Articular chondrocyte of knee joint (primary cell): Measurements from ENCODE around the gene GTF2F1. TPM values are rescaled to one million over a fixed set of nuclear protein-coding genes. Genes with fewer than 3 reads are reported as not detected.

ENCODE experiments used
- small RNA-seq: library from RNA; depleted of rRNA; stranded (forward); fragments of <200 nt; gene quantifications from one replicate; pipeline ENCODE3, GENCODE V24; 2012
- total RNA-seq: library from RNA; depleted of rRNA; stranded (reverse); fragments of >200 nt; gene quantifications from 2 replicates; pipeline ENCODE4 v1.2.3, GENCODE V29; 2012

GTF2F1 gene, protein sequence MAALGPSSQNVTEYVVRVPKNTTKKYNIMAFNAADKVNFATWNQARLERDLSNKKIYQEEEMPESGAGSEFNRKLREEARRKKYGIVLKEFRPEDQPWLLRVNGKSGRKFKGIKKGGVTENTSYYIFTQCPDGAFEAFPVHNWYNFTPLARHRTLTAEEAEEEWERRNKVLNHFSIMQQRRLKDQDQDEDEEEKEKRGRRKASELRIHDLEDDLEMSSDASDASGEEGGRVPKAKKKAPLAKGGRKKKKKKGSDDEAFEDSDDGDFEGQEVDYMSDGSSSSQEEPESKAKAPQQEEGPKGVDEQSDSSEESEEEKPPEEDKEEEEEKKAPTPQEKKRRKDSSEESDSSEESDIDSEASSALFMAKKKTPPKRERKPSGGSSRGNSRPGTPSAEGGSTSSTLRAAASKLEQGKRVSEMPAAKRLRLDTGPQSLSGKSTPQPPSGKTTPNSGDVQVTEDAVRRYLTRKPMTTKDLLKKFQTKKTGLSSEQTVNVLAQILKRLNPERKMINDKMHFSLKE
- total RNA-seq: 49.9 and 51.7 TPM in 2 replicates

DNA sequence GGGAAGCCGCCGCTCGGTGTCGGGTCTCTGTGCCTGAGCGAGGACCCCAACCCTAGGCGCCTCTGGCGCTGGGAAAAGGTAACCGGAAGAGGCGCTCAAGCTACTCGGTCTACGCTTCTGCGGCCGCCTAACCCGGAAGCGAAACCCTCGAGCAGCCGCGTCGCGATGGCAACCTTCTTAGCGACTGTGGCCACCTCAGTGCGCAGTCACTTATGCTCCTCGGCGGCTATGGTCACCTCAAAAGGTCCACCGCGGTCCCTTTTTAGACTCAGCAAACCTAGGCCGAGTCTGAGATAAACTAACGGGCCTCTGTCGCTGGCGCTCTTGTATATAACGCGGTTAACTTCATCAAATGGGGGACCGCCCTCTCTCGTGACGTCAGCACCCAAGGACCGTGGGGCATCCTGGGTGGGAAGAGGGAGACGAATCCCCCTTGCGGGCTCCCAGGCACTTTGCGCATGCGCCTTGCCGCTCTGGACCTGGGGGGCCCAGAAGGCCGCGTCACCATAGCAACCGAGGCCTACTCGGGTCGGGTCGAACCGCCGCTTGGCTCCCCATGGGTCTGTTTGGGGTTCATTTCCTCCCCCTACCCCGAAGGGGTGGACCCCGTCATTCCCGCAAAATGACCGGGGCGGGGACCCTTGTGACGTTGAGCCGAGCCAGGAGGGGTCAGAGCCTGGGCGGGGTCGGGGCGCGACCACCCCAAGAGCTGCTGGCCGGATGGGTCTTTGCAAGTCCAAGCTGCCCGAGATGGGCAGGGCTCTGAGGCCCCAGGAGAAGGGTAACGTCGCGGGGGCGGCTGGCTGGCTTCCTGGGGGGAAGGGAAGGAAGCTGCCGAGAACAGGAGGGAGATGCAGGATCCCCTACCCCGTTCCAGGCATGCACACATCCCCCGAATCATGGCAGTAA lies at the start of gene GTF2F1:
GTF2F1 (minus strand) TSS at position 91 of the 909 bp plus-strand sequence. CDS start 169 bp downstream, outside the sequence.

DNA sequence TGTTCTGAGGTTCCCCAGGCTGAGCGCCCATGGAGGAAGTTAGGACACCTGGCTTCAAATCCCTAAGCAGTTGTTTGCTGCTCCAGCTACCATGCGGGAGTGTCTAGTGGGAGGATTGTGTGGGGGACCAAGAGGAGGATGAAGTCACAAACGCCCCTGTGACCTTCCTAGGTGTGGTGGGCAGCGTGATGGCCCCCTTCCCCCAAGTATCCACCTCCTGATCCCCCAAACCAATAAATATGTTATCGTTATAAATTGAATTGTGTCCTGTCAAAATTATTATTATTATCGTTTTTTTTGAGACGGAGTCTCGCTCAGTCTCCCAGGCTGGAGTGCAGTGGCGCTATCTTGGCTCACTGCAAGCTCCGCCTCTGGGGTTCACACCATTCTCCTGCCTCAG lies 40.7 kb upstream of the GTF2F1 start, which contains the start of gene SLC25A41:
SLC25A41 (minus strand) TSS at position 101 of the 400 bp plus-strand sequence; CDS start at position 31, 70 bp downstream.

DNA sequence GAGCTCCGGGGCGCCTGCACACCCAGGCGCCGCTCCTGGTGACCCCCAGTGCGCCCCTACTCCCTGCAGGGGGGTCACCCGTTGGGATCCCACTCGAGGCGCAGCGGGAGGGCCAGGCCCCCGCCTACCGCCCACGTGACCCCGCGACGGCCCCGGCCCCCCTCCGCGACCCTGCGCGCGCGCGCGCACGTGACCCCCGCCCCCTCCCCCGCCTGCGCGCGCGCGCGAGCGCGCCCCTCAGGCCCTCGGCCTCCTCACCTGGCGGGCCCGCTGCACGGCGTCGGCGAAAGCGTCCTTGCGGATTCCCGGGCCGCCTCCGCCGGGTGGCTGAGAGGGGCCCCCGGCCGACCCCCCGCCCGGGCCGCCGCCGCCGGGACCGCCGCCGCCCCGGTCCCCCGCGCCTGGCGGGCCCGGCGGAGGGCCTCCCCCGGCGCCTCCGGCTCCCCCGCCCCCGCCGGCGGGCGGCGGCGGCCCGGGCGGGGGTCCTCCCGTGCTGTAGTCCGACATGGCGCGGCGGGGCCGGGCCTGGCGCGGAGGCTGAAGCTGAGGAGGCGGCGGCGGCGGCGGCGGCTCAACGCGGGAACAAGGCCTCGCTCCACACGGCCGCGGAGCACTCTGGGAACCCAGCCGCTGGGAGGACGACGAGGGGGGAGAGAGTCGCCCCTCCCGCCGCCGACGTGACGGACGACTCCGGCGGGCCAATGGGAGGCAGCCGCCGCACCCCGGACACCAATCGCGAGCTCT lies 31.4 kb upstream of the GTF2F1 start, which contains the start of gene KHSRP:
KHSRP (minus strand) TSS at position 617 of the 744 bp plus-strand sequence; CDS start at position 507, 110 bp downstream.

DNA sequence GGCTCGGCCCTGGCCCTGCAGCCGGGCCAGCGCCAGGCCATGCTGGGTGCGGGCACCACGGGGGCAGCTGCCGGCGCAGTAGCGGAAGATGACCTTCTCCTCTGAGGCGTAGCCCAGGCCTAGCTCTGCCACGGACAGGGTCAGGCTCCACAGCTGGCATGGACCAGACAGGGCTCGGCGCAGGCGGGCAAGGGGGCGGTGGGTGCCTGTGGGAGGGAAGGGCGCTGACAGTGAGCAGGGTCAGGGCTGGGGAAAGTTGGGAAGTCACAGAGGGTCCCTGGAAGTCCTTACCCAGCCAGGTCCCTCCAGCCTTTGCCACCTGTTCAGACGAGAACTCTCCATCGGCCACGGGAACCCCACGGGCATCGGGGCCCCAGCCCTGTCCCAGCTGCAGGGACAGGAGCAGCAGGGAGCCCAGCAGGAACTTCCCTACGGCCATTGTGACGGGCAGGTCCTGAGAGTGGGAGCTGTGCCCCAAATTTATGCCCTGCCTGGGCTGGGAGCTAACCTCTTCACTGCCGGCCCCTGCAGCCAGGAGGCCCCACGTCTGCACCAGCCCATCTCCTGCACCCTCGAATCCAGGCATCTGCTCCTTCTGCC lies 17.5 kb downstream of the GTF2F1 start, which contains the start of gene PSPN:
PSPN (minus strand) TSS at position 523 of the 600 bp plus-strand sequence; CDS start at position 439, 84 bp downstream.

DNA sequence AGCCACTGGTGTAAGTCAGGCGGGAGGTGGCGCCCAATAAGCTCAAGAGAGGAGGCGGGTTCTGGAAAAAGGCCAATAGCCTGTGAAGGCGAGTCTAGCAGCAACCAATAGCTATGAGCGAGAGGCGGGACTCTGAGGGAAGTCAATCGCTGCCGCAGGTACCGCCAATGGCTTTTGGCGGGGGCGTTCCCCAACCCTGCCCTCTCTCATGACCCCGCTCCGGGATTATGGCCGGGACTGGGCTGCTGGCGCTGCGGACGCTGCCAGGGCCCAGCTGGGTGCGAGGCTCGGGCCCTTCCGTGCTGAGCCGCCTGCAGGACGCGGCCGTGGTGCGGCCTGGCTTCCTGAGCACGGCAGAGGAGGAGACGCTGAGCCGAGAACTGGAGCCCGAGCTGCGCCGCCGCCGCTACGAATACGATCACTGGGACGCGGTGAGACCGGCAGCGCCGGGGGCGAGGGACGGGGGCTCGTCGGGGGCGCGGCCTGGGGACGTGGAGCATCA lies 20.3 kb downstream of the GTF2F1 start, which contains the start of gene ALKBH7:
ALKBH7 (plus strand) TSS at position 201 of the 502 bp plus-strand sequence; CDS start at position 228, 27 bp downstream.

DNA sequence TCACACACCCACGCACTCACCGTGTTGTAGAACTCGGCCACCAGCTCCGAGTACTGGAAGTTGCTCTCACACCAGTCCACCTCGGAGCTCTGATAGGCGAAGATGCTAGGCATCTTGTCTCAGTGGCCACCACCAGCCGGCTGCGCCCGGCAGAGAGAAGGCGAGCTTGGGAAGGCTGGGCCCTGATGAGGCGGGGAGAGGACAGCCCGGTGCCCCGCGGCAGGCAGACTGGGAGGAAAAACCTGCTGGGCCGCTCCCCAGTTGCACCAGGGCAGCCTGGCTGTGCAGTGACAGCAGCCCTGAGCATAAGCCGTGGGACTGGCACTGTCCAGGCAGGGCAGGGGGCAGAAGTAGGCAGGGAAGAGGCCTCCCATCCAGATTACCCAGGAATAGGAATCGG lies 59.5 kb downstream of the GTF2F1 start, which contains the start of gene ACER1:
ACER1 (minus strand) TSS at position 174 of the 400 bp plus-strand sequence; CDS start at position 113, 61 bp downstream.

Small RNA genes lying within 50 kb of the gene (small RNA-seq; reads per million reads assigned to genes)
- gene MIR6790 (not detected), gene MIR6885 (not detected)

Other genes starting within 250 kb of the GTF2F1 start
- 26.4 and 27.6 TPM in 2 replicates for gene MLLT1, start 113.2 kb downstream of the GTF2F1 start, total RNA-seq
- gene ACER1, start 59.6 kb downstream of the GTF2F1 start, total RNA-seq: not detected in 2 replicates
- 38.4 and 43.6 TPM in 2 replicates for gene CLPP, start 31.6 kb downstream of the GTF2F1 start, total RNA-seq
- gene ALKBH7, start 20.4 kb downstream of the GTF2F1 start, total RNA-seq: 43.6 and 49.8 TPM in 2 replicates
- gene PSPN, start 17.2 kb downstream of the GTF2F1 start, total RNA-seq: 1.2 and 1.6 TPM in 2 replicates
- 65.1 and 85.7 TPM in 2 replicates for gene KHSRP, start 31.6 kb upstream of the GTF2F1 start, total RNA-seq
- gene SLC25A41, start 40.6 kb upstream of the GTF2F1 start, total RNA-seq: 0.11 TPM in 1 of 2 replicates, not detected in the other
- gene SLC25A23, start 66.6 kb upstream of the GTF2F1 start, total RNA-seq: 27.4 and 29.1 TPM in 2 replicates
- gene CRB3, start 71.1 kb upstream of the GTF2F1 start, total RNA-seq: 0.32 TPM in 1 of 2 replicates, not detected in the other
- not detected in 2 replicates for gene DENND1C, start 88.6 kb upstream of the GTF2F1 start, total RNA-seq
- not detected in 2 replicates for gene TUBB4A, start 109.1 kb upstream of the GTF2F1 start, total RNA-seq
- 2.6 and 5.4 TPM in 2 replicates for gene TNFSF9, start 137.9 kb upstream of the GTF2F1 start, total RNA-seq
- 4.2 TPM in 1 of 2 replicates, not detected in the other for gene CD70, start 198.0 kb upstream of the GTF2F1 start, total RNA-seq